HG02981 (cell line): ENCODE data around the gene RELT.
"Not testable (repeated sequence)": the region's sequence is repeated elsewhere in the genome, so short reads cannot be mapped to it uniquely, and the experiment has no call there.

Experiments
- ATAC-seq: cut with Tn5 transposase; IDR thresholded peaks from one replicate; pipeline ENCODE4 v1.9.1; 2021; ENCODE audit warnings: mild to moderate bottlenecking, moderate library complexity; ENCODE audit not compliant: unreplicated experiment

Gene RELT

GRCh38 chr11:73428227-73428626 lies 52.0 kb downstream of the RELT start:
- no peak for ATAC-seq

DNA sequence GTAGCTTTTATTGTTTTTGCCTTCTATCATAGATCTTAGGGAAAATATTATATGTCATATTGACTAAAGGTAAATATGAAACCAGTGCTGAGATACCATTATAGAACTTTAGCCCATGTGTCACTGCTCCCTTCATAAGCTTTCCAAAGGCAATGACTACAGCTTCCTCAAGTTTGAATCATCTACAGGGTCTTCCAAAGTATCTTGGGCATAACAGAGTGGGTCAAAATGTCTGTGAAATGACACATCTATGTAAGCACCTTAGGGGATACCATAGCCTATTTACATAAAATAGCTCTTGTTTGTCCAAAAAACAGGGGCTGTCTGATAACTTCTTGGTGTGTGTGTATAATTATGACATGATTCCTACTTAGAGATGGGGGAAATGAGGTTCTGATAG lies 52.5 kb downstream of the RELT start:
- no peak for ATAC-seq

GRCh38 chr11:73429121-73429750 lies 53.0 kb downstream of the RELT start:
- no peak for ATAC-seq

- no peak for ATAC-seq
These were observed 54.1 kb downstream of the RELT start for GRCh38 chr11:73430326-73430725.

DNA sequence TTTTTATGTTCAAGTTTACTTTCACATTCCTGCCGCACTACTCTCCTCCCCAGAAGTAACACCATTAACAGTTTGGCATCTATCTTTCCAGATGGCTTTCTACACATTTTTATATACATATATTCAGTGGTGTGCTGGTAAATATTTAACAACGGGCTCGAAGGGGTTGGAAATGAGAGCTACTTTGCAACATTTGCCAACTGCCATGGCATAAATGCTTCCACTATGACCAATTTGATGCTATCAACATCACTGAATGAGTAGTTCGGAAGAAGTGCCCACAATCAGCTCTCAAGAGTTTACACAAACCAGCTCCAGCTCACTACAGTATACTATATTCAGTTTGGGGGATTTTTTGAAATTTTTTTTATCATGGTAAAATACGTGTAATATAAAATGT lies 55.2 kb downstream of the RELT start:
- ATAC-seq, result no peak

DNA sequence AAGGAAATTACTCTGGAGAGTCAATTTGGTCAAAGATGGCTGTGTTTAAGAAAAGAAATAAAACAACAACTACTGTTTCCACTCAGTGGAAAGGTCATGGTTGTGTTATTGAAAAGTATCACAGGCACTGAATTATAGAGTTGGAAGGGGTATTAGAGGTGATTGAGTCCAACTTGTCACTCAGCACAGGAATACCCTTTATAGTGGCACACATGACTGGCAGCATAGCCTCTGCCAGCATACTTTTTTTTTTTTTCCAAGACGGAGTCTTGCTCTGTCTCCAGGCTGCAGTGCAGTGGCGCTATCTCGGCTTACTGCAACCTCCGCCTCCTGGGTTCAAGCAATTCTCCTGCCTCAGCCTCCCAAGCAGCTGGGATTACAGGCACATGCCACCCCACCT lies 60.7 kb downstream of the RELT start:
- ATAC-seq, result not testable (repeated sequence)

DNA sequence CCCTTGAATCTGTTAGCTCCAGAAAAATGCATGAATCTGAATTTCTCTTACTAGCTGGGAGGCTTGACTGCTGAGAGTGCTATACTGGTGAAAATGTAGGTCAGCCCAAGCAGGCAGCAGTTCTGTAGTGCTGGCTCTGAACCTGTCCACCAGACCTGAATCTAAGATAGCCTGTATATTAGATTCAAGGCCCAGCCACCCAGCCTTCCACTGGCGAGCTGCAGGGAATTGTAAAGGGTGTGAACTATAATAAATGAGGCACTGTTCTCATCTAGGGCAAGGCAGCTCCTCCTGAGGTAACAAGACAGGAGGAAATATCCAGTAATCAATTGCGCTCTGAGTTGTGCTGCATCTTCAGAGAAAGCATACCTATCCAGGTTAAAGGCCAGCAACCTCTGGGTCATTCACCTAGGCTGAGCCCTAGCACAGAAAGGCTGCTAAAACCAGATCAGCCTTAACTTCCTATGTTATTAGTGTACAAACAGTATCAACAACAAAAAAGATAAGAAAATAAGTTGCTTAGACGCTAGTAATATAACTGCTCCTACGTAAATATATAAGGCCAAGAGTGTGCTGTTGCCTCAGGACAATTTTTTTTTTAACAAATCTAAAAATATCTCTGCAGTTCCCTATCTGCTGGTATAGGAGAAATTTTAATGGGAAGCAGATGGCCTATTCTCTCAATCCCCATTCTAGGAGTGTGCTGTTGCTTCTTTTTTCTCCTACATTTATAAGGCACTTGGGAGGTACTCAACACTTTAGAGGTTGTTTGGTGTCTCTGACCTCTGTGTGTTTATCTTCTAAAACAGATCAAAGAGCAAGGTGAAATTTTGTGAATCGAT lies 63.0 kb downstream of the RELT start:
- ATAC-seq, result no peak

DNA sequence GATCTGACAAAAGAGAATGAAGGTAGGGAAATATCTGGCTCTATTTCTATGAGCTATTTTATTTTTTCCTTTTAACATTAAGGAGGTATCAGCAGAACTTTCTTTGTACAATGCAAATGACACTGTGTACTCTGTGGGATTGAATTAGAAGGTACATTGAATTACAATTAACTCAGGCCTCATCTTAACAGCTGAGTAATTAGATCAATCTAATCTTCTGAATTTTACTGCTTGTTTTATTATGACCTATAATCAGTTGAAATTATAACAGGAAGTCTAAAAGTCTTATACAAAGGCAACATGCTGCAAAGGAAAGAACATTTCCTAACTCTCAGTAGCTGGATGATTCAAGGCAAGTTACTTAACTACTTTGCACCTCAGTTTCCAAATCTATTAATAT lies 69.8 kb downstream of the RELT start:
- ATAC-seq, result no peak

GRCh38 chr11:73446766-73447165 lies 70.6 kb downstream of the RELT start:
- ATAC-seq, result no peak
